WTC11 (cell line): ENCODE data around the gene PSMA1. TPM values are rescaled to one million over a fixed set of nuclear protein-coding genes. Genes with fewer than 3 reads are reported as not detected.

Experiments
- ATAC-seq: fragments of 200-7000 bp; cut with Tn5 transposase; 2 replicates; pipeline ENCODE4 v1.10.0; 2021; ENCODE audit warnings: mild to moderate bottlenecking, moderate library complexity
- CTCF ChIA-PET: fragments of 300-600 bp; sonication (Branson Sonifier 250); formaldehyde crosslinking; loops from one replicate; lab custom pipeline; 2021; ENCODE audit warnings: antibody characterized with exemption; lab: Charles Lee
- POLR2A ChIA-PET: fragments of 350-600 bp; sonication (Branson Sonifier 250); formaldehyde crosslinking; loops from one replicate; lab custom pipeline; 2021; ENCODE audit warnings: antibody characterized with exemption; lab: Charles Lee
- DNase-seq: peaks from one replicate; pipeline ENCODE4 v3.0.0; 2021; ENCODE audit warnings: low spot score
- H3K27ac Mint-ChIP-seq: 2 replicates; pipeline ENCODE4 v1.8.0; 2021; ENCODE audit warnings: mixed read lengths
- H3K27me3 Mint-ChIP-seq: 2 replicates; pipeline ENCODE4 v1.8.0; 2021; ENCODE audit warnings: low read depth, mild to moderate bottlenecking, moderate library complexity, mixed read lengths
- H3K36me3 Mint-ChIP-seq: 2 replicates; pipeline ENCODE4 v1.8.0; 2021; ENCODE audit warnings: mixed read lengths
- H3K4me1 Mint-ChIP-seq: 2 replicates; pipeline ENCODE4 v1.8.0; 2022; ENCODE audit warnings: mixed read lengths
- H3K4me3 Mint-ChIP-seq: 2 replicates; pipeline ENCODE4 v1.8.0; 2021; ENCODE audit warnings: mild to moderate bottlenecking, moderate library complexity, mixed read lengths
- H3K9me3 Mint-ChIP-seq: 2 replicates; pipeline ENCODE4 v1.8.0; 2021; ENCODE audit warnings: mixed read lengths
- ATF2 ChIP-seq: sonication (generic); formaldehyde crosslinking; IDR thresholded peaks from 2 replicates; pipeline ENCODE4 v1.8.1; 2022; ENCODE audit warnings: low read depth, missing genetic modification reagents, borderline replicate concordance
- FOXK1 ChIP-seq: sonication (generic); formaldehyde crosslinking; IDR thresholded peaks from 2 replicates; pipeline ENCODE4 v1.8.0; 2022; ENCODE audit warnings: mild to moderate bottlenecking, moderate library complexity, missing genetic modification reagents
- FOXP1 ChIP-seq: sonication (generic); formaldehyde crosslinking; IDR thresholded peaks from 2 replicates; pipeline ENCODE4 v1.8.0; 2022; ENCODE audit warnings: missing genetic modification reagents, mild to moderate bottlenecking, moderate library complexity, borderline replicate concordance
- GABPB1 ChIP-seq: sonication (generic); formaldehyde crosslinking; IDR thresholded peaks from 2 replicates; pipeline ENCODE4 v1.8.1; 2023; ENCODE audit warnings: mild to moderate bottlenecking, missing genetic modification reagents
- GRHL2 ChIP-seq: fragments of 250-450 bp; sonication (Bioruptor Pico); IDR thresholded peaks from 2 replicates; pipeline ENCODE4 v1.8.0; 2022; ENCODE audit warnings: mild to moderate bottlenecking, moderate library complexity; ENCODE audit not compliant: insufficient replicate concordance, severe bottlenecking
- HMGA2 ChIP-seq: fragments of 250-450 bp; sonication (Bioruptor Pico); IDR thresholded peaks from 2 replicates; pipeline ENCODE4 v1.4.0; 2021; ENCODE audit warnings: mild to moderate bottlenecking, moderate library complexity
- HMGXB4 ChIP-seq: sonication (generic); formaldehyde crosslinking; IDR thresholded peaks from 2 replicates; pipeline ENCODE4 v1.8.1; 2023; ENCODE audit warnings: mild to moderate bottlenecking, moderate library complexity, missing genetic modification reagents
- IRF1 ChIP-seq: sonication (generic); formaldehyde crosslinking; IDR thresholded peaks from 2 replicates; pipeline ENCODE4 v1.8.0; 2023; ENCODE audit warnings: missing genetic modification reagents
- IRF2 ChIP-seq: sonication (generic); formaldehyde crosslinking; IDR thresholded peaks from 2 replicates; pipeline ENCODE4 v1.8.0; 2022; ENCODE audit warnings: low read depth, missing genetic modification reagents, borderline replicate concordance
- JAZF1 ChIP-seq: fragments of 250-450 bp; sonication (Bioruptor Pico); IDR thresholded peaks from 2 replicates; pipeline ENCODE4 v1.9.0; 2021; ENCODE audit warnings: moderate library complexity, mild to moderate bottlenecking, inconsistent platforms
- JUN ChIP-seq: sonication (generic); formaldehyde crosslinking; IDR thresholded peaks from 2 replicates; pipeline ENCODE4 v1.8.0; 2023; ENCODE audit warnings: mild to moderate bottlenecking, missing genetic modification reagents
- NFATC4 ChIP-seq: fragments of 250-450 bp; sonication (Bioruptor Pico); IDR thresholded peaks from 2 replicates; pipeline ENCODE4 v1.9.0; 2021; ENCODE audit warnings: mild to moderate bottlenecking
- NR3C1 ChIP-seq: sonication (generic); formaldehyde crosslinking; conservative IDR thresholded peaks from 2 replicates; pipeline ENCODE4 v1.8.1; 2023; ENCODE audit warnings: low read depth, mild to moderate bottlenecking, missing genetic modification reagents
- PRRX2 ChIP-seq: fragments of 250-450 bp; sonication (Bioruptor Pico); IDR thresholded peaks from 2 replicates; pipeline ENCODE4 v1.8.0; 2021; ENCODE audit warnings: mild to moderate bottlenecking
- RELA ChIP-seq: sonication (generic); formaldehyde crosslinking; IDR thresholded peaks from 2 replicates; pipeline ENCODE4 v1.8.1; 2022; ENCODE audit warnings: missing genetic modification reagents, mild to moderate bottlenecking, borderline replicate concordance
- TP53 ChIP-seq: sonication (generic); formaldehyde crosslinking; IDR thresholded peaks from 2 replicates; pipeline ENCODE4 v1.8.1; 2023; ENCODE audit warnings: mild to moderate bottlenecking, missing genetic modification reagents
- ZNF232 ChIP-seq: sonication (generic); formaldehyde crosslinking; IDR thresholded peaks from 2 replicates; pipeline ENCODE4 v1.8.0; 2022; ENCODE audit warnings: mild to moderate bottlenecking, missing genetic modification reagents
- ZNF281 ChIP-seq: sonication (generic); formaldehyde crosslinking; IDR thresholded peaks from 2 replicates; pipeline ENCODE4 v1.8.0; 2023; ENCODE audit warnings: mild to moderate bottlenecking, missing genetic modification reagents
- ZNF396 ChIP-seq: fragments of 250-450 bp; sonication (Bioruptor Pico); IDR thresholded peaks from 2 replicates; pipeline ENCODE4 v1.8.0; 2021; ENCODE audit warnings: mild to moderate bottlenecking, moderate library complexity, borderline replicate concordance
- ZNF425 ChIP-seq: fragments of 250-450 bp; sonication (Bioruptor Pico); conservative IDR thresholded peaks from 2 replicates; pipeline ENCODE4 v1.9.0; 2021; ENCODE audit warnings: mild to moderate bottlenecking
- ZNF671 ChIP-seq: fragments of 250-450 bp; sonication (Bioruptor Pico); IDR thresholded peaks from 2 replicates; pipeline ENCODE4 v1.8.0; 2021; ENCODE audit warnings: mild to moderate bottlenecking
- total RNA-seq: library from RNA; stranded (reverse); gene quantifications from 3 replicates; pipeline ENCODE4 v1.2.3, GENCODE V29; 2021

PSMA1 gene
- total RNA-seq, 1 experiment from 2014 or later: 139 TPM

GRCh38 chr11:14471127-14471526, 49.1 kb downstream of the PSMA1 start (continued):
- no peak for TF ChIP-seq ZNF281 (CRISPR knock-in tag)
- TF ChIP-seq IRF2 (CRISPR knock-in tag): no peak
- TF ChIP-seq ATF2 (CRISPR knock-in tag): no peak

GRCh38 chr11:14463623-14464022, 56.6 kb downstream of the PSMA1 start:
- ATAC-seq (no peak), DNase-seq (no peak)
- POLR2A ChIA-PET: no interaction called here
- H3K9me3 Mint-ChIP-seq: no peaks in the 10 kb centered on the region
- no peaks in the 10 kb centered on the region for H3K27me3 Mint-ChIP-seq
- no peaks in the 10 kb centered on the region for H3K4me1 Mint-ChIP-seq
- CTCF ChIA-PET: interaction anchor here (1.2 kb wide), 1 partner anchor 9 kb away, joined by 5 read pairs; no protein-coding TSS in a partner anchor
- no peak overlapping the region for H3K27ac Mint-ChIP-seq
- peaks cover 54% of the 10 kb centered on the region for H3K36me3 Mint-ChIP-seq
- H3K4me3 Mint-ChIP-seq: no peak overlapping the region
- TF ChIP-seq HMGXB4 (CRISPR knock-in tag) (no peak), RELA (CRISPR knock-in tag) (no peak), JAZF1 (CRISPR knock-in tag) (no peak), PRRX2 (CRISPR knock-in tag) (no peak), GRHL2 (CRISPR knock-in tag) (no peak), JUN (CRISPR knock-in tag) (no peak), FOXP1 (CRISPR knock-in tag) (no peak), ZNF232 (no peak), FOXK1 (CRISPR knock-in tag) (no peak), IRF1 (CRISPR knock-in tag) (no peak), TP53 (CRISPR knock-in tag) (no peak), HMGA2 (no peak), ZNF671 (no peak), GABPB1 (CRISPR knock-in tag) (no peak)

- ChIA-PET POLR2A (interaction anchor here (0.7 kb wide), 1 partner anchor 1328 kb away, joined by 3 read pairs; no protein-coding TSS in a partner anchor), CTCF (interaction anchor here (2.2 kb wide), 1 partner anchor 159 kb away, joined by 6 read pairs; no protein-coding TSS in a partner anchor)
- Mint-ChIP-seq H3K4me1 (no peaks in the 10 kb centered on the region), H3K36me3 (peaks cover 44% of the 10 kb centered on the region), H3K4me3 (no peak overlapping the region), H3K9me3 (no peaks in the 10 kb centered on the region), H3K27me3 (no peaks in the 10 kb centered on the region), H3K27ac (no peak overlapping the region)
- DNase-seq (no peak), ATAC-seq (no peak)
- no peak for TF ChIP-seq ZNF396
- TF ChIP-seq IRF1 (CRISPR knock-in tag): no peak
- TF ChIP-seq NFATC4 (CRISPR knock-in tag): no peak
- no peak for TF ChIP-seq ZNF425 (CRISPR knock-in tag)
- no peak for TF ChIP-seq NR3C1 (CRISPR knock-in tag)
Observed at GRCh38 chr11:14460147-14460546, 60.0 kb downstream of the PSMA1 start.
